NCI-H1930 (cell line): Measurements from ENCODE around the gene ZNF337.
"Not testable (repeated sequence)": the region's sequence is repeated elsewhere in the genome, so short reads cannot be mapped to it uniquely, and the experiment has no call there.

Experiments
- DNase-seq, 2 experiments: peaks; one replicate each; lab custom pipeline; 2025; lab: John Stamatoyannopoulos, UW

The ZNF337 gene

GRCh38 chr20:25695532-25696370 is 902 bp downstream of the ZNF337 start:
- DNase-seq: no peak

GRCh38 chr20:25692499-25692898 is 4.2 kb downstream of the ZNF337 start:
- no peak for DNase-seq

GRCh38 chr20:25690427-25690826 is 6.2 kb downstream of the ZNF337 start:
- no peak for DNase-seq

- DNase-seq: no peak
Observed at GRCh38 chr20:25686081-25687067, 10.3 kb downstream of the ZNF337 start.

GRCh38 chr20:25685276-25686080 is 11.2 kb downstream of the ZNF337 start:
- no peak for DNase-seq

- DNase-seq: not testable (repeated sequence)
Observed at GRCh38 chr20:25683826-25684225, 12.8 kb downstream of the ZNF337 start.

- no peak for DNase-seq
Observed at GRCh38 chr20:25683050-25683449, 13.6 kb downstream of the ZNF337 start.

- no peak for DNase-seq
Observed at GRCh38 chr20:25676164-25676809, 20.4 kb downstream of the ZNF337 start.

GRCh38 chr20:25675161-25675560 is 21.5 kb downstream of the ZNF337 start:
- no peak for DNase-seq

- no peak for DNase-seq
Observed at GRCh38 chr20:25672659-25673235, 23.9 kb downstream of the ZNF337 start.

GRCh38 chr20:25669826-25670422 is 26.7 kb downstream of the ZNF337 start:
- DNase-seq: no peak

GRCh38 chr20:25668446-25668845 is 28.2 kb downstream of the ZNF337 start:
- DNase-seq: no peak

GRCh38 chr20:25659999-25660398 is 36.7 kb downstream of the ZNF337 start:
- DNase-seq: no peak

GRCh38 chr20:25654487-25654886 is 42.2 kb downstream of the ZNF337 start:
- no peak for DNase-seq

- DNase-seq: not testable (repeated sequence)
Observed at GRCh38 chr20:25652866-25653265, 43.8 kb downstream of the ZNF337 start.

- DNase-seq: no peak
Observed at GRCh38 chr20:25644814-25645213, 51.8 kb downstream of the ZNF337 start.

- no peak for DNase-seq
Observed at GRCh38 chr20:25643716-25644115, 52.9 kb downstream of the ZNF337 start.

GRCh38 chr20:25637247-25637646 is 59.4 kb downstream of the ZNF337 start:
- no peak for DNase-seq

GRCh38 chr20:25632940-25633790 is 63.5 kb downstream of the ZNF337 start:
- DNase-seq: no peak

GRCh38 chr20:25630615-25631014 is 66.0 kb downstream of the ZNF337 start:
- DNase-seq: not testable (repeated sequence)
